ENCODE results near the gene NTPCR.
"Not testable (repeated sequence)": the region's sequence is repeated elsewhere in the genome, so short reads cannot be mapped to it uniquely, and the experiment has no call there.

The NTPCR gene
- total RNA-seq, result 3.4 to 17.2 reads per million in 2 donors

- peak; percentile 86 to 92 (median 91) for DNase-seq
Measured at GRCh38 chr1:232950197-232951176, at the start of gene NTPCR. Gene NTPCR (plus strand): TSS chr1:232950611. CDS start chr1:232950711, 100 bp downstream.

- no peak for DNase-seq
Measured at GRCh38 chr1:232900818-232901217, 49.6 kb upstream of the NTPCR start.

- DNase-seq, result peak in 1 of 5 experiments; percentile 54
Measured at GRCh38 chr1:232901255-232901654, 49.2 kb upstream of the NTPCR start.

- no peak for DNase-seq
Measured at GRCh38 chr1:232902774-232903350, 47.5 kb upstream of the NTPCR start.

- DNase-seq, result peak in 1 of 5 experiments; percentile 20
Measured at GRCh38 chr1:232904131-232904530, 46.3 kb upstream of the NTPCR start.

- peak in 1 of 5 experiments; percentile 88 for DNase-seq
Measured at GRCh38 chr1:232904566-232904965, 45.8 kb upstream of the NTPCR start.

- peak in 1 of 5 experiments; percentile 70 for DNase-seq
Measured at GRCh38 chr1:232905331-232906034, 44.9 kb upstream of the NTPCR start.

- DNase-seq, result no peak
Measured at GRCh38 chr1:232906441-232906840, 44.0 kb upstream of the NTPCR start.

GRCh38 chr1:232908831-232909230 is 41.6 kb upstream of the NTPCR start:
- no peak for DNase-seq

GRCh38 chr1:232909752-232910151 is 40.7 kb upstream of the NTPCR start:
- DNase-seq, result no peak

- DNase-seq, result no peak
Measured at GRCh38 chr1:232911027-232911599, 39.3 kb upstream of the NTPCR start.

GRCh38 chr1:232912845-232913580 is 37.4 kb upstream of the NTPCR start:
- DNase-seq, result no peak

GRCh38 chr1:232914271-232914670 is 36.1 kb upstream of the NTPCR start:
- not testable (repeated sequence) for DNase-seq

- DNase-seq, result no peak
Measured at GRCh38 chr1:232915212-232915611, 35.2 kb upstream of the NTPCR start.

- DNase-seq, result no peak
Measured at GRCh38 chr1:232917053-232917452, 33.4 kb upstream of the NTPCR start.

- no peak for DNase-seq
Measured at GRCh38 chr1:232921381-232921780, 29.0 kb upstream of the NTPCR start.

- DNase-seq, result no peak
Measured at GRCh38 chr1:232922485-232922884, 27.9 kb upstream of the NTPCR start.

- DNase-seq, result peak in 4 of 5 experiments; percentile 15 to 96 (median 44)
Measured at GRCh38 chr1:232923739-232924386, 26.5 kb upstream of the NTPCR start.

GRCh38 chr1:232924874-232925273 is 25.5 kb upstream of the NTPCR start:
- DNase-seq, result no peak

- DNase-seq, result no peak
Measured at GRCh38 chr1:232925421-232926220, 24.8 kb upstream of the NTPCR start.

- not testable (repeated sequence) for DNase-seq
Measured at GRCh38 chr1:232927166-232927565, 23.2 kb upstream of the NTPCR start.
